IMR-90 (cell line): ENCODE results near the gene UROD.

Experiments
- CTCF ChIP-seq: conservative IDR thresholded peaks from 2 replicates; pipeline ENCODE4 v1.5.1; 2012; ENCODE audit warnings: mild to moderate bottlenecking, low read depth, low read length, improper control_type of control experiment
- FOS ChIP-seq: fragments of 150-350 bp; IDR thresholded peaks from 2 replicates; pipeline ENCODE4 v1.6.1; 2016; ENCODE audit warnings: low read depth, low read length
- MAFK ChIP-seq: IDR thresholded peaks from 2 replicates; pipeline ENCODE4 v1.6.1; 2012; ENCODE audit warnings: low read depth, low read length, improper control_type of control experiment
- MAZ ChIP-seq: IDR thresholded peaks from 2 replicates; pipeline ENCODE4 v1.6.1; 2012; ENCODE audit warnings: low read depth, mild to moderate bottlenecking, low read length, improper control_type of control experiment, moderate library complexity, borderline replicate concordance
- MXI1 ChIP-seq: IDR thresholded peaks from 2 replicates; pipeline ENCODE4 v1.6.1; 2012; ENCODE audit warnings: low read depth, mild to moderate bottlenecking, low read length, moderate library complexity, borderline replicate concordance
- POLR2A ChIP-seq: IDR thresholded peaks from 2 replicates; pipeline ENCODE4 v1.6.1; 2012; ENCODE audit warnings: mild to moderate bottlenecking, low read depth, low read length
- RAD21 ChIP-seq: IDR thresholded peaks from 2 replicates; pipeline ENCODE4 v1.6.1; 2012; ENCODE audit warnings: low read length, improper control_type of control experiment
- SMC3 ChIP-seq: fragments of 150-350 bp; IDR thresholded peaks from 2 replicates; pipeline ENCODE4 v1.6.1; 2016; ENCODE audit warnings: low read depth, mild to moderate bottlenecking, antibody characterized with exemption, low read length, moderate library complexity

GRCh38 chr1:45035631-45036301 lies 23.7 kb downstream of the UROD start:
- TF ChIP-seq CTCF (no peak), SMC3 (no peak), FOS (no peak), RAD21 (no peak), MAZ (no peak), MAFK (no peak), POLR2A (no peak), MXI1 (no peak)
